ENCODE measurements around the gene ZNF232.
"Not testable (repeated sequence)": the region's sequence is repeated elsewhere in the genome, so short reads cannot be mapped to it uniquely, and the experiment has no call there.

The ZNF232 gene

DNA sequence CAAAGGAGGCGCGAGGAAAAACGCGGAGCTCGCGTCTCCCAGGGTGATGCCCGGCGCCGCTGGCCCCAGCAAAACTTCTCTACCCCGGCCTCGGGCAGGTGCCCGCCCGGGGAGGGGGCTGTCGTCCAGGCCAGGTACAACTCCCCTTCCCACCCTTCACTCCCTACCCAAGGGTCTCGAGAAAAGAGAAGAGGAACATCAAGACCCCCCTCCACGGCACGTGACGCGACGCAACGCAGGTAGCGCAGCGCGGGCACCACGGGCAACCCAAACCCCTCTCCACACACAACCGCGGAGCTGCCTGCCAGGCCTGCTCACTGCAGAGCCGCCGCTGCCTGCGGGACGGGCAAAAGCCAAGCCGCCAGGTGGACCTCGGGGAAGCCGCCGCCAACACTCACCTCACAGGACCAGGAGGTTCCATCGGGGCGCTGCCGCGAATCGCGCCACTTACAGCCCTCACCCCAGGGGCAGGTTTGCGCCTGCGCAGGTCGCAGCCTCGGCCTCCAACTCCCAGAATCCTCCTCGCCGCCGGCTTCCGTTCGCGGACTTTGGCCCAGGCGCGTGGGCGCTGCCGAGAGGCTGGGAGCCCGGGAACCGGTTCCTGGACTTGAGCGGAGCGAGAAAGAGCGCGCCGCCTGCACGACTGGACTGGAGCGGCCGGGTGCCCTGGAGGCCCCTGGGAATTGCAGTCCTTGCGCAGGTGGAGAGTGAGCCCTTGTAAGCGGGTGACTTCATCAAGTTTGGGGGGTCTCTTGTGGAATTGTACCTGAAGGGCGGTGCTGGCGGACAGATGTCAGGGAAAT lies at the start of gene ZNF232:
TSS of gene ZNF232 (minus strand) at position 477 of the 803 bp plus-strand sequence. CDS start at position 421, 56 bp downstream.
- peak; percentile 69 for DNase-seq

DNA sequence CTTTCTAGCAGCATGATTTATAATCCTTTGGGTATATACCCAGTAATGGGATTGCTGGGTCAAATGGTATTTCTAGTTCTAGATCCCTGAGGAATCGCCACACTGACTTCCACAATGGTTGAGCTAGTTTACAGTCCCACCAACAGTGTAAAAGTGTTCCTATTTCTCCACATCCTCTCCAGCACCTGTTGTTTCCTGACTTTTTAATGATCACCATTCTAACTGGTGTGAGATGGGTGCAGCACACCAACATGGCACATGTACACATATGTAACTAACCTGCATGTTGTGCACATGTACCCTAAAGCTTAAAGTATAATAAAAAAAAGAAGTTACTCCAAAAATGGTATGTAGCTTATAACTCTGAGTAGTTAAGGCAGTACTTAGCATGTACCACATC lies 49.0 kb upstream of the ZNF232 start:
- DNase-seq: not testable (repeated sequence)

DNA sequence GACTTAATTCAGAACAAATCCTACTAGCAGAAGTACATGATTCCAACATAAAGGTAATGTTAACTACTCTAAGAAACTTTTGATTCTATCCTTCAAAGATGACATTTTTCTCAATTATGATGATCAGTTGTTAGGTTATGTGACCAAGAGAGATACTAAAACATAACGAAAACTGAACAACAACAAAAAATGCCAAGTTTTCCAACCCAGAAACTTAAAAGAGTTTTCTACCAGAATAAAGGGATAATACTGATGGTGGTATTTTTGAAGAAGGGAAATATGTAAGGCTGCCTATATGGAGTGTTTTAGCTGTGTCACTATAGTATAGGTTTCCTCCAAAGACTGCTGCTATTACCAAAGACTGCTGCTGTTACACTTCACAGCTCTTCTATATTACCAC lies 34.4 kb upstream of the ZNF232 start:
- DNase-seq: not testable (repeated sequence)

DNA sequence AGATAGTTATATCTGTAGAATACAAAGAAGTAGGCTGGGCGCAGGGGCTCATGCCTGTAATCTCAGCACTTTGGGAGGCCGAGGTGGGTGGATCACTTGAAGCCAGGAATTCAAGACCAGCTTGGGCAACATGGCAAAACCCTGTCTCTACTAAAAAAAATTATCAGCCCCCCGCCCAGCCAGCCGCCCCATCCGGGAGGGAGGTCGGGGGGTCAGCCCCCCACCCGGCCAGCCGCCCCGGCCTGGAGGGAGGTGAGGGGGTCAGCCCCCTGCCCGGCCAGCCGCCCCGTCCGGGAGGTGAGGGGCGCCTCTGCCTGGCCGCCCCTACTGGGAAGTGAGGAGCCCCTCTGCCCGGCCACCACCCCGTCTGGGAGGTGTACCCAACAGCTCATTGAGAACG lies 31.2 kb upstream of the ZNF232 start:
- not testable (repeated sequence) for DNase-seq

DNA sequence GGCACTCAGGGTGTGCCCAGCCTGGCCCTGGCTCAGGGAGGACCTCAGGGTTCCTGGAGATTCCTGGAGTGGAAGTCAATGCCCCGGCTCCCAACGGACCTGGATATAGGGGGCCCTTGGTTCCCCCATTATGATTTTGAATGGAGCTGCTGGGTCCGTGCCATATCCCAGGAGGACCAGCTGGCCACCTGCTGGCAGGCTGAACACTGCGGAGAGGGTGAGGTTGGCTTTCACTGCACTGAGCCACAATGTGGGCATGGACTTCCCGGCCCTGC lies 27.7 kb upstream of the ZNF232 start:
- no peak for DNase-seq

DNA sequence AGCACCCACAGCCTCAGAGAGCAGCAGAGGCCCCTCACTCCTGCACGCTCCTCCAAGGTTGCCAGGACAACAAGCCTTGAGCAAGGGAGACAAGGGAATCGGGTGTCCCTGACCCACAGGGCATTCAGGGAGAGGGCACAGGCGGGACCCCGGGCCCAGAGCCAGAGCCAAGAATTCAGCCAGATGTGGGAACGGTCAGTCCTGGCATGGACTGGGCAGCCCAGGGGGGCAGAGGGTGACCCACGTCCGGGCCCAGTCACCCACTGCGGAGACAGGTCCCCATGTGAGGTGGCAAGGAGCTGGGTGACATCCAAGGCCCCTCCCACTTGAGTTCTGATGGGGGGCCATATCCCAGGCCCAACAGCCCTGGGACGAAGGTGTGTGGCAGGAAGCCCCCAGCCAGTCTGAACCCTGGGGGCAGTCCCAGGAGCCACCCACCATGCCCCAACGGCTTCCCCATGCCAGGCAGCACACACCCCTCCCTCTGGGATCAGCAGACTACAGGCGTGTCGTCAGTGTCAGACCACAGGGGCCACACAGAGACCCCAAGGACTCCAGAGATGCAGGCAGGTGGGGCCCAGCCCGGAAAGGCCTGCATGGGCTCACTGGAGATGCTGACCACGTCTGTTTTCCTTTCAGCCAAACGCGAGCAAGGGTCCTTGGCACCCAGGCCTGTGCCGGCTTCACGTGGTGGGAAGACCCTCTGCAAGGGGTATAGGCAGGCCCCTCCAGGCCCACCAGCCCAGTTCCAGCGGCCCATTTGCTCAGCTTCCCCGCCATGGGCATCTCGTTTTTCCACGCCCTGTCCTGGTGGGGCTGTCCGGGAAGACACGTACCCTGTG lies 27.2 kb upstream of the ZNF232 start:
- DNase-seq: no peak

DNA sequence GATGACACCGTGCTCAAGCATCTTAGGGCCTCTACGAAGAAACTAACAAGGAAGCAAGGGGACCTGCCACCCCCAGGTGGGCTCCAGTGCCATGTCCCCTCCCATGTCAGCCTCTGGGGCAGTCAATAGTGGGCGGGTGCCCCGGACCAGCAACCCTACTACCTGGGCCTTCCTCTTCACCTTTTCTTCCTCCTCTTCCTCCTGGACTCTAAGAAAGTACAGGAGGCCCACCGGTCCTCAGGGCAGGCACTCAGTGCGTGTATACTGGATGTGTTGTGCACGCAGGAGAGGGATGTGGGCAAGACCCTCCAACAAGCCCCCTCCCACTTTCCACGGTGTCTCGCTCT lies 26.5 kb upstream of the ZNF232 start:
- not testable (repeated sequence) for DNase-seq

DNA sequence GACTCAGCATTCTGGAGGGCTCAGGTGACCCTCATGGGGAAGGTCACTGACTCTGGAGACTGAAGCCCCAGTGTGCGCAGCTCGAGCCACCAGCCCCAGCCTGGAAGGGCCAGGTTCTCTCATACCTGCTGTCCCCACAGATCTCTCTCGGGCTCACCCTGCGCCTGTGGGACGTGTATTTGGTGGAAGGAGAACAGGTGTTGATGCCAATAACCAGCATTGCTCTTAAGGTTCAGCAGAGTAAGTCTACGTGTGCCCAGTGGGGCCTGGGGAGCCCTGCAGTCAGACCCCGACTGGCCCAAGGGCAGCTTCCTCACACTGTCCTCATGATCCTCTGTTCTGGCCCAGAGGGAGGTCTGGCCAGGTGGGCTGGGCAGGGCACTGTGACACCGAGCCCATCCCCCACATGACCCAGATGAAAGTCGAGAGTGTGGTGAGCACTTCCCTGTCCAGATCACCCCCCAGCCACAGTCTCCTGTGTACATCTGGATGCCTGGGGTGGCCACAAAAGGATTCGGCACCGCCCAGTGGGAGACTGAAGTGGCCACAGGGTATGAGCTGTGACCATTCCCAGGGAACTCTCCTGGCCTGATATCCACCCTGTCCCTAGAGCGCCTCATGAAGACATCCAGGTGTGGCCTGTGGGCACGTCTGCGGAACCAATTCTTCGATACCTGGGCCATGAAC lies 26.0 kb upstream of the ZNF232 start:
- not testable (repeated sequence) for DNase-seq

DNA sequence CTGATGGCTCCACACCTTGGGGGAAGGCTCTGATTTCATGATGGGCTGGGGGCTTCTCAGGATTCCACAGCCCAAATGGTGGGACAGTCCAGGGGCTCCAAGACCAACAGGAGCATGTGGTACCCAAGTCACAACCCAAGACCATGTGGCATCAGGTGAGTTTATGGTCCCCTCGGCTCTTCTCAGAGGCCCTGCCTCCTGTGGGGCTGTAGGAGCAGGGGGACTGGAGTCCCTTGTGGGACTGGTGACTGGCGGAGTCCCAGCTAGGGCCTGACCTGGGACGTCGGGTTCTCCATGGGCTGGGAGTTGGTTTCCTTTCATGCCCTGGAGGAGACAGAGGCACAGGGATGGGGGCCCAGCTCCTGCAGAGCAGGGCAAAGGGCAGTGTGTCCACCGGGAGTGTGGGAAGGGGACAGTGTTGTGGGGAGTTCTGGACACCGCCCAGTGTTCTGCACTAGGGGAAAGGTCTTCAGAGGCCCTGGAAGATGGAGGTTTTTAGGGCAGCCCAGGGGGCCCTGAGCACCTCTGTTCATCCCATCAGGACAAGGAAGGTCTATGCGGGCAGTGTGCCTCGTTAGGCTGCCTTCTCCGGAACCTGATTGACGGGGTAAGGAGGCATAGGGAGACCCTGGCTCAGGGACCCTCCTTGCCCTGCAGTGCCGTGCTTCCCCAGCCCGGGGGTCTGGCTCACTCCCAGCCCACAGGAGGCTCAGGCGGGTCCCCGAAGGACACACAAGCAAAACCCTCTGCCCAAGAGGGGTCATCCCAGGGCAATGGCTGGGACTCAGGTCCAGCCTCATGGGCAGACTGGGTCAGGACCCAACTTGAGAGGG lies 25.1 kb upstream of the ZNF232 start:
- not testable (repeated sequence) for DNase-seq

DNA sequence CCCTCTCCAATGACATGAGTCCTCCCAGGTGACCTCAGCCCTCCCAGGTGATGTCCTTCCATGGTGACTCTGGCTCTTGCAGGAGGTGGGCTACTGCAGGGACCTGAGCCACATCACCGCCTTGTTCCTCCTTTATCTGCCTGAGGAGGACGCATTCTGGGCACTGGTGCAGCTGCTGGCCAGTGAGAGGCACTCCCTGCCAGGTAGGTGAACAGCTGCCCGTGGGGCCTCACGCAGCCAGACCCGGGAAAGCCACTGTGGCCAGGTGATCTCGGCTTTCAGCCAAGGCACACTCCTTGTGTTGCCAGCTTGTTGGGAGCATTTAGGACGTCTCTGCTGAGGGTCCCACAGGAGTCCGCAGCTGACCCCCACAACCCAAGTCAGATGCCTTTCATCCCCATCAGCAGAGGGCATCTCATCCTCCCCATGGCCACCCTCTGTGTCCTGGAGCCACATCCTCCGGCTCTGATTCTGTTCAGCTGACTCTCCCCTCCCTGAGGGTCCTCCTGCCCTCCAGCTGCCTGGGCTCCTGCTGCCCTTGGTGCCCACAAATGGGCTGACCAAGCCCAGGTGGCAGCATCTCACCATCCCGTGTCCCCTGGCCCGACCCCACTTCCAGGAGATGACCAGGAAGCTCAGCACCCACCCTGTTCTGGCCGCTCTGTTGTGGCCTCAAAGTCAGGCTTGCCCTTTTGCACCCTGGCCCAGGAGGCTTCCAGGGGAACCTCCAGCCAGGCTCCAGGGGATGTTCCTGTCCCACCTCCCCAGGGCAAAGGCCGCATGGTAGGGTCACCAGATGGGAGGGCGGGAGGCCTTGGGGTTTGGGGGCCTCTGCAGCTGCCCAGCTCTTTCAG lies 24.3 kb upstream of the ZNF232 start:
- no peak for DNase-seq

DNA sequence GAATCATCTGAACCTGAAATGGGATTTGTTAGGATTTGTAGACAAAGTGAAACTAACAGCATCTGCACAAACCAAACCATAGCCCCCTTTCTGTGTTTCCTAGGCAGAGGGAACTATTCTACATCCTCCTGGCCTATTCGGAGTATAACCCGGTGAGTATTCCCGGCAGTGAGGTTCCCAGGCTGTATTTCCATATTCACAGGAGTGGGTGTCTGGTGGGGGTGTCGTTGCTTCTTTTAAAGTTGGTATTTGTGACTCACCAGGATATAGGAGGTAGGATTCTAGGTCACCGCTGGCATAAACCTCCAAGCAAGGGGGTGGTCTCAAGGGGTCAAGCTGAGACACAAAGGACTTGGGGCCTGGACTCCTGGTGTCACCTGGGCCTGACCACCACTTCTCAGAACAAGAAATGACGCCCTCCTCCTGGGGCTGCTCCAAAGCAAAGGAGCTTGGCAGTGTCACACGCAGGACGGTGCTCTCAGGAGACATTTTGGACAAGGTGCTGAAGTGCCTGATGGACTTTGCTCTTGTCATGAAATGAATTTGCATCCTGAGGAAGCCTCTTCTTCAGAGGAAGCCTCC lies 23.5 kb upstream of the ZNF232 start:
- not testable (repeated sequence) for DNase-seq

DNA sequence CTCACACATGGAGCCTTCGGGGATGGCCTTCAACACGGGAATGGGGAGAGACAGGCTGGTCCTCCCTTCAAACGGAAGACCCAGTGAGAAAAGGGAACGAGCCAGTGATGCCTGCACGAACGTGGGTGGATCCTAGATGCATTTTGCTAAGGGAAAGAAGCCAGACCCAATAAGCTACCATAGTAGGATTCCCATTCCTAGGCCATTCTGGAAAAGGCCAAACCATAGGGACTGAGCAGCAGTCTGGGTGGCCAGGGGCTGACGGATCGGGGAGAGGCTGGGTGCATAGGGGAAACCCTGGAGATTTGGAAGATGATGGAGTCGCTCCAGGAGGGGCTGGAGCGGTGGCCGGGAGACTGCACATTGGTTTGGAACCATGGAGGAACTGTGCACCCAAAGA lies 22.9 kb upstream of the ZNF232 start:
- DNase-seq: not testable (repeated sequence)

DNA sequence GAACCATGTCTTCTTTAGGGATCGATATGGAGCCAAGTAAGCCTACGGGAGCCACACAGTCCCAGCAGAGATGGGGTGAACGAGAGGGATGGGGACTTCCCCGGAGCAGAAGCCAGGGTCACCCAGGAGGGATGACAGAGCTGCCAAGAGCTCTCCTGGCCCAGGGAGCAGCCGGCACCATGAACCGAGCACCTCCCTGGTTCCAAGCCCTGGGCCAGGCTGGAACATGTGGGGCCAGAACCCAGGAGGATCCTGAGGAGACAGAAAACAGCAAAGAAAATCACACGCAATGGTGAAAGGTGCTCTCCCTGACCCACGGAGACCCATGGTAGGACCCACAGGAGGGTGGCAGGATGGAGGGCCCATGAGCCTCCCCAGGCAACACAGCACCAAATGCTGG lies 22.3 kb upstream of the ZNF232 start:
- DNase-seq: not testable (repeated sequence)

DNA sequence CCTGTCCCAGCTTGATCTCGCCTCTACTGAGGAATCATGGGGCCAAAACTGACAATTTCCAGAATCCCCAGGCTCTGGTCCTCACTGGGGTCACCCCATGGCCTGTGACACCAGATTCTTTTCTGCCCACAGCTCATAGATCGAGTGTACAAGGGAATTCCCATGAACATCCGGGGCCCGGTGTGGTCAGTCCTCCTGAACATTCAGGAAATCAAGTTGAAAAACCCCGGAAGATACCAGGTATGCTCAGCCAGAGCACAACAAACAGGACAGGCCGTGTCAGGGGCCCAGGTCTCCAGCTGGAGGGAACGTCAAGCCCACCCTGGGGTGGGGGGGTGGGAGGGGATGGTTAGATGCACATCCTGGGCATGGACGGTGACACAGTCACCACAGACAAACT lies 21.6 kb upstream of the ZNF232 start:
- no peak for DNase-seq

DNA sequence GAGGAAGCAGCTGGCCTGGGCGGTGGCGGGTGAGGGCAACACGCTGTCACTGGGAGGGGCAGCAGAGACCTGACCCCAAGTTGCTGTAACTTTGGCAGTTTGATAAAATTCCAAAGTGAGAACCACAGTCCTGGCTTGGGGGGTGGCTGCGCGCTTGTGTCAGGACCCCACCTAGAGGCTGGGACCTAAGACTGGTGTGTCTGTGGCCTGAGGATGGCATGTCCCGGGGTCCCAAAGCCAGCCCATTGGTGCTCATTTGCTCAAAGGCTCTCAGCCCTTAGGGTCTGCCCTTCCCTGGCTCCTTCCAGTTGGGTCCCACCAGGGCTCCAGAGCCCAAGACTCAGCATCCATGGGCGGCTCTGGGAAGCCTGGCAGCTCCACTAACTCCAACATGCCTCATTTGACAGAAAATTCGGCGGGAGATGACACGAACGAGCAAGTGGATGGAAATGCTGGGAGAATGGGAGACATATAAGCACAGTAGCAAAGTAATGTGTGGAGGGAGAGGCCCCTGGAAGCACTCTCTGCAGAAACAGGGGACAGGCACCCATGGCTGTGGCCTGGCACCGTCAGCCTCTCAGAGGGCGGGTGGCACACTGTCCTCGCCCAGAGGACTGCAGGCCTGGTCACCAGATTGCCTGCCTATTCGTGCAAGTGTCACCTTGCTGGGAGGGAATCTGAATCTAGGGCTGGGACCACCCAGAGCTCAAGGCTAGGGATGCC lies 21.0 kb upstream of the ZNF232 start:
- not testable (repeated sequence) for DNase-seq

DNA sequence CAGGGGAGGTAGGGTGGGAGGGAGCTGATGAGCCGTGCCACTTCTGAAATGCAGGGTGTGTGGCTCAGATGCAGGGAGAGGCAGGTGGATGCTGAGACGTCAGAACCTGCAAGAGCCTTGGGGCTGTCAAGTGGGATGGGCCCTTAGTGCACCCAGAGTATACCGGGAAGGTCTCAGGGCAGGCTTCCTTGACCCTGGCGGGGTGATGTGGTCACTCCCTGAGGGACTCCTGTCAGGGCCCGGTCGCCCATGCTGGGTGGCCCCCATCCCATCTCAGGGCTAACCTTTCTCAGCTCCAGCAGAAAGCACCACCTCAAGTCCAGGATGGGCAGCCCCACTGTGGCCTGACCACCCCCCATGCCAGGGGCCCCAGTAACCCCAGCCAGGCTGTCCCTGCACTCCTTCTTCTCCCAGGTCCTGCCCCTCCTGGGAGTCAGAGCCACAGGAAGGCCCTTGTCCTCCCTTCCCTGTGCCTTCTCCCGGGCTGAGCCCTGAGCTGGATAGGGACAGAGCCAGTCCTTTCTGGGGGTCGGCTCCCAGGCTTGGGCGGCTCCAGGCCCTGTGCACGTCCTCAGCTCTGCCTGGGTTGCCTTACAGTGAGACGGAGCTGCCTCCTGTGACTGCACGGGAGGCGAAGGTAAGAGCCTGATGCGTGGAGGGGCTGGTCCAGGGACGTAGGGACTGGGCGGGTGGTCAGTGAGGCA lies 20.3 kb upstream of the ZNF232 start:
- not testable (repeated sequence) for DNase-seq

DNA sequence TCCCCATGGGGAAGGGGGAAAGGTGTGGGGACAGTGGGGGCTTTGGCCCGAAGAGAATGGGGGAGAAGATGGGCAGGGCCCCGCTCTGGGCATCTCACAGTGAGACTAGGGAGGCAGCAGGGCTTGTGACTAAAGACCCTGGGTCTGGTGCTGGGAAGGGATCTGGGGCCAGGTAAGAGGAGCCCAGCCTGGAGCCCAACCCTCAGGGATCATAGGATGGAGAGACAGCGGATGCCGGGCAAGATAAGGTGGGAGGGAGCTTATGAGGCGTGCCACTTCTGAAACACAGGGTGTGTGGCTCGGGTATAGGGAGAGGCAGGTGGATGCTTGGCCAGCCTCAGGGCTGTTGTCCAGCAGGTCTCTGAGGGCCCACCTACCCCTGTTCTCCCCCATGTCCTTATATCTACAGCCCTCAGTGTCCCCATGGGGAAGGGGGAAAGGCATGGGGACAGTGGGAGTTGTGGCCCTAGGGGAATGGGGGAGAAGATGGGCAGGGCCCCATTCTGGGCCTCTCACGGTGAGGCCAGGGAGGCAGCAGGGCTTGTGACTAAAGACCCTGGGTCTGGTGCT lies 19.6 kb upstream of the ZNF232 start:
- no peak for DNase-seq

DNA sequence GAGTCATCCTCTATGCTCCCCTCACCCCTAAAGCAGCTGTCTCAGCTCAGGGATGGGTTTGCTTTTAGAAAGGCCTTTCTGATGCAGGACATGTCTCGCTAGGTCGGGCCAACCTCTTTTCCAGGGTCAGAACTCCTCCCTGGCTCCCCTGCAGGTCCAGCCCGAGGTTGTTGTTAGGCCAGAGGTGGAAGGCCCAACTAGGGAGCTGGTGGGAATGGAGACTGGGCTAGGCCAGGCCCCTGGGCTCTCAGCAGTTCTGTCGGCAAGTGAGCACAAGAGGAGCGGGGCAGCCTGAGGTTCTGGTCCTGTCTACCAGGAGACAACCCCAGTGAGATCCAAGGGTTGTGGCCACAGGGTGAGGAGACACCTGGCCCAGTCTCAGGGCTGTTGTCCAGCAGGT lies 19.0 kb upstream of the ZNF232 start:
- DNase-seq: not testable (repeated sequence)

DNA sequence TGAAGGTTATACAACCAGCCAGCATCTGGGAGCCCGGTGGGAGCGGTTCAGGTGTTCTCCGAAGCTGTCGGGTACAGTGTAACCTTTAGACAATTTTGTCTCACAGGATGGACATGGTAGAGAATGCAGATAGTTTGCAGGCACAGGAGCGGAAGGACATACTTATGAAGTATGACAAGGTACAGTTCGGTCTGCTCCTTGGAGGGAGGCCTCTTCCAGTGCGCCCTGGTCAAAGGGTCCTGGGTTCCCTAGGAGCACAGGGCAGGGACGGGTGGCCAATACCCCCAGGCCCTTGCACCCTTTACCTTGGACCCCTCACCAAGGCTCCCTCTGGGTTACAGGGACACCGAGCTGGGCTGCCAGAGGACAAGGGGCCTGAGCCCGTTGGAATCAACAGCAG lies 18.6 kb upstream of the ZNF232 start:
- not testable (repeated sequence) for DNase-seq

DNA sequence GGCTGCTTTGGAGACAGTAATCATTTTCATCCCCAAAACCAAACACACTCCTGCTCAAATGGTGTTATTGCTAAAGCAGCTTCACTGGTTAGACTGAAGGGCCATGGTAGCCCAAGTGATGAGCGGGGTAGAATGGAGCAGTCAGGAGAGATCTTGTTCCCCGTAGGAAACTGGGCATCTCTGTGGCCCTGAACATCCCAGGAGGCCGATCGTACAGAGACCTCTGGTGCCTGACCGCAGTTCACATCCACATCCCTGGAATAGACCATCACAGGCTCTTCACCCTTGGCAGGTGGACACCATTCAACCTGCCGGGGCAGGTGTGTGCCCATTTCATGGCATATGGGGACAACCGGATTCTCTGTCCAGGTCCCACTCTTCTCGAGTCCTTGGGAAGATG lies 18.1 kb upstream of the ZNF232 start:
- DNase-seq: not testable (repeated sequence)

All from NCI-H1694 treated with DMSO at 0.1 percent for 48 hours (cell line).